HCT116 (cell line): ENCODE results near the gene TSPOAP1. TPM values are rescaled to one million over a fixed set of nuclear protein-coding genes. Genes with fewer than 3 reads are reported as not detected.

Source experiments
- ATAC-seq: fragments of 200-7000 bp; cut with Tn5 transposase; 2 replicates; pipeline ENCODE4 v1.9.1; 2020; ENCODE audit warnings: mild to moderate bottlenecking, moderate library complexity
- BruUV-seq: library from RNA; stranded (reverse); fragments of 400-500 nt; replicated peaks from 2 replicates; lab custom pipeline; 2021; lab: Mats Ljungman, UMichigan
- CTCF ChIA-PET: fragments of 300-600 bp; sonication (Branson Sonifier 250); formaldehyde crosslinking; loops from one replicate; lab custom pipeline; 2021; ENCODE audit warnings: antibody characterized with exemption; lab: Charles Lee
- POLR2A ChIA-PET: fragments of 300-600, 350-600 bp; sonication (Branson Sonifier 250); formaldehyde crosslinking; loops from one replicate; lab custom pipeline; 2021; ENCODE audit warnings: antibody characterized with exemption; lab: Charles Lee
- RAD21 ChIA-PET, 2 experiments: fragments of 300-600 bp; sonication (Branson Sonifier 250); formaldehyde crosslinking; loops; one replicate each; lab custom pipeline; 2023; ENCODE audit warnings: low total read pairs in 2 of 2; ENCODE audit not compliant: uncharacterized antibody in 2 of 2, unreplicated experiment in 2 of 2, low non-redundant PET in 1 of 2; lab: Charles Lee
- DNase-seq: peaks from one replicate; pipeline ENCODE4 v3.0.0-alpha.2; 2010; ENCODE audit warnings: low read depth, low spot score
- H2AFZ ChIP-seq: fragments of 200-600 bp; shearing (Covaris generic), sonication (generic); 2 replicates; pipeline ENCODE4 v1.6.1; 2017; ENCODE audit warnings: low read depth, mixed run types, mixed read lengths, antibody characterized with exemption, low read length; ENCODE audit not compliant: poor library complexity, severe bottlenecking
- H3K27ac ChIP-seq: 2 replicates; pipeline ENCODE4 v1.5.1; 2012; ENCODE audit warnings: low read depth, low read length
- H3K27me3 ChIP-seq: fragments of 200-600 bp; sonication (generic); 2 replicates; pipeline ENCODE4 v1.6.1; 2016; ENCODE audit warnings: mixed run types, low read length, mixed read lengths; ENCODE audit not compliant: insufficient read depth
- H3K36me3 ChIP-seq, 2 experiments: fragments of 200-500 bp in 1 of 2; fragments of 200-600 bp in 1 of 2; sonication (Bioruptor generic) in 1 of 2; sonication (generic) in 1 of 2; 2 replicates each; pipeline versions ENCODE4 v1.5.1 to v1.6.1; 2014 to 2016; ENCODE audit warnings: low read length in 2 of 2, inconsistent platforms in 1 of 2, mixed read lengths in 1 of 2, mixed run types in 1 of 2; ENCODE audit not compliant: insufficient read depth in 2 of 2, control insufficient read depth in 1 of 2
- H3K4me1 ChIP-seq, 2 experiments: fragments of 200-600 bp in 1 of 2; sonication (generic) in 1 of 2; 2 replicates each; pipeline versions ENCODE4 v1.5.1 to v1.6.1; 2012 to 2017; ENCODE audit warnings: low read length in 2 of 2, inconsistent platforms in 1 of 2, mild to moderate bottlenecking in 1 of 2, mixed read lengths in 1 of 2, mixed run types in 1 of 2, moderate library complexity in 1 of 2; ENCODE audit not compliant: insufficient read depth in 2 of 2, control insufficient read depth in 1 of 2
- H3K4me2 ChIP-seq: fragments of 200-600 bp; sonication (generic); 2 replicates; pipeline ENCODE4 v1.6.1; 2017; ENCODE audit warnings: mixed run types, low read length, mixed read lengths
- H3K4me3 ChIP-seq, 2 experiments: fragments of 200-600 bp in 1 of 2; sonication (generic) in 1 of 2; replicated peaks in 1 of 2; 2 replicates each; pipeline ENCODE4 v1.5.1; 2011 to 2016; ENCODE audit warnings: low read length in 2 of 2, control low read depth in 1 of 2, low read depth in 1 of 2, mild to moderate bottlenecking in 1 of 2, mixed read lengths in 1 of 2, mixed run types in 1 of 2
- H3K79me2 ChIP-seq: fragments of 200-600 bp; sonication (generic); 2 replicates; pipeline ENCODE4 v1.6.1; 2017; ENCODE audit warnings: mild to moderate bottlenecking, mixed run types, low read length, moderate library complexity, mixed read lengths; ENCODE audit not compliant: insufficient read depth
- H3K9ac ChIP-seq: fragments of 200-600 bp; sonication (generic); 2 replicates; pipeline ENCODE4 v1.6.1; 2016; ENCODE audit warnings: low read length, mixed read lengths
- H3K9me2 ChIP-seq: fragments of 200-600 bp; sonication (generic), shearing (Covaris generic); 2 replicates; pipeline ENCODE4 v1.6.1; 2017; ENCODE audit warnings: mixed run types, mild to moderate bottlenecking, moderate library complexity; ENCODE audit not compliant: insufficient read depth
- H3K9me3 ChIP-seq, 2 experiments: fragments of 200-500 bp in 1 of 2; fragments of 200-600 bp in 1 of 2; sonication (Bioruptor generic) in 1 of 2; sonication (generic) in 1 of 2; 2 replicates each; pipeline ENCODE4 v1.6.1; 2014 to 2017; ENCODE audit warnings: low read length in 2 of 2, mixed read lengths in 2 of 2, inconsistent platforms in 1 of 2, low read depth in 1 of 2, mild to moderate bottlenecking in 1 of 2, mixed run types in 1 of 2, moderate library complexity in 1 of 2; ENCODE audit not compliant: control insufficient read depth in 1 of 2, insufficient read depth in 1 of 2
- H4K20me1 ChIP-seq: fragments of 200-600 bp; sonication (generic), shearing (Covaris generic); 2 replicates; pipeline ENCODE4 v1.6.1; 2017; ENCODE audit warnings: mixed run types, mild to moderate bottlenecking, moderate library complexity; ENCODE audit not compliant: insufficient read depth
- CBX3 ChIP-seq: IDR thresholded peaks from 2 replicates; pipeline ENCODE4 v1.6.1; 2012; ENCODE audit warnings: low read depth
- CEBPB ChIP-seq: IDR thresholded peaks from 2 replicates; pipeline ENCODE4 v1.6.1; 2012; ENCODE audit warnings: low read depth
- EGR1 ChIP-seq: IDR thresholded peaks from 2 replicates; pipeline ENCODE4 v1.6.1; 2012; ENCODE audit warnings: low read depth
- EZH2 ChIP-seq: fragments of 200-600 bp; sonication (generic); IDR thresholded peaks from 2 replicates; pipeline ENCODE4 v1.6.1; 2017; ENCODE audit warnings: antibody characterized with exemption, mixed run types
- JUND ChIP-seq: IDR thresholded peaks from 2 replicates; pipeline ENCODE4 v1.6.1; 2012
- RAD21 ChIP-seq: IDR thresholded peaks from 2 replicates; pipeline ENCODE4 v1.6.1; 2012; ENCODE audit warnings: low read depth, mild to moderate bottlenecking
- SIN3A ChIP-seq: IDR thresholded peaks from 2 replicates; pipeline ENCODE4 v1.6.1; 2012; ENCODE audit warnings: low read depth
- SP1 ChIP-seq: IDR thresholded peaks from 2 replicates; pipeline ENCODE4 v1.6.1; 2012; ENCODE audit warnings: low read depth
- TCF7L2 ChIP-seq: IDR thresholded peaks from 2 replicates; pipeline ENCODE4 v1.7.0; 2011; ENCODE audit warnings: borderline replicate concordance, inconsistent platforms; ENCODE audit not compliant: insufficient read depth, insufficient read length; ENCODE audit errors: extremely low read depth
- YY1 ChIP-seq: IDR thresholded peaks from 2 replicates; pipeline ENCODE4 v1.6.1; 2011; ENCODE audit warnings: low read length, low read depth, moderate library complexity, mild to moderate bottlenecking; ENCODE audit not compliant: insufficient replicate concordance; ENCODE audit errors: extremely low read depth
- ZBTB33 ChIP-seq: IDR thresholded peaks from 2 replicates; pipeline ENCODE4 v1.6.1; 2011; ENCODE audit warnings: mild to moderate bottlenecking, low read length, moderate library complexity; ENCODE audit not compliant: insufficient replicate concordance; ENCODE audit errors: extremely low read depth
- ZFX ChIP-seq: fragments of 450-650 bp; IDR thresholded peaks from 2 replicates; pipeline ENCODE4 v1.6.1; 2017
- intact Hi-C: fragments of 100-400 bp; cut with micrococcal nuclease; formaldehyde crosslinking; loops from 2 replicates; pipeline ENCODE4 v1.10.0; 2022
- total RNA-seq: library from RNA; stranded (reverse); gene quantifications from one replicate; pipeline ENCODE4 v1.2.1, GENCODE V29; 2021; ENCODE audit not compliant: unreplicated experiment
- TF ChIP-seq, protein P1 (sequence below): IDR thresholded peaks from 2 replicates; pipeline ENCODE4 v1.6.1; 2012; ENCODE audit warnings: low read depth

The TSPOAP1 gene
- total RNA-seq, 1 experiment from 2014 or later = 0.27 TPM

GRCh38 chr17:58362368-58363014 is 33.9 kb upstream of the TSPOAP1 start:
- Histone ChIP-seq H2AFZ (no peak overlapping the region), H3K36me3 (peaks cover 41 to 62% of the 10 kb centered on the region in 2 experiments; a peak in 3 of 4 replicates), H3K4me3 (no peak overlapping the region), H3K27ac (no peak overlapping the region), H3K9me2 (no peaks in the 10 kb centered on the region), H3K27me3 (no peaks in the 10 kb centered on the region), H3K9ac (no peak overlapping the region), H4K20me1 (no peaks in the 10 kb centered on the region), H3K79me2 (peaks cover 40% of the 10 kb centered on the region), H3K4me2 (no peak overlapping the region), H3K9me3 (no peaks in the 10 kb centered on the region), H3K4me1 (peaks cover 26 to 27% of the 10 kb centered on the region in 2 experiments)
- ChIA-PET RAD21 (no interaction called here), POLR2A (interaction anchor here (1.0 to 4.8 kb wide), 4 partner anchors 10 to 55 kb away, joined by 3 to 13 read pairs (median 4); partner anchors contain the start of genes RNF43 and SUPT4H1), CTCF (no interaction called here)
- BruUV-seq = no TSS peak
- ATAC-seq (no peak), DNase-seq (no peak)
- intact Hi-C loops = no loop called here
- no peak for TF ChIP-seq ZFX
- TF ChIP-seq JUND = no peak
- TF ChIP-seq SIN3A = no peak
- no peak for TF ChIP-seq EGR1
- TF ChIP-seq CBX3 = no peak
- TF ChIP-seq YY1 = no peak
- TF ChIP-seq, all 23 proteins: peak for 0

- Histone ChIP-seq H3K4me2 (no peak overlapping the region), H3K27ac (no peak overlapping the region; the same call in 1 of the 2 replicates), H3K36me3 (peaks cover 44 to 77% of the 10 kb centered on the region in 2 experiments; a peak in 3 of 4 replicates), H3K79me2 (peaks cover 25% of the 10 kb centered on the region), H3K4me1 (peaks cover 16% of the 10 kb centered on the region in 2 experiments), H3K9me3 (no peaks in the 10 kb centered on the region), H2AFZ (no peak overlapping the region), H3K27me3 (no peaks in the 10 kb centered on the region), H3K9ac (no peak overlapping the region), H4K20me1 (no peaks in the 10 kb centered on the region), H3K4me3 (no peak overlapping the region), H3K9me2 (no peaks in the 10 kb centered on the region)
- ChIA-PET CTCF (no interaction called here), RAD21 (no interaction called here), POLR2A (interaction anchor here (4.8 kb wide), 1 partner anchor 8 kb away, joined by 13 read pairs; the partner anchor contains the start of gene SUPT4H1)
- no peak for ATAC-seq
- intact Hi-C loops = no loop called here
- BruUV-seq = no TSS peak
- DNase-seq = no peak
- TF ChIP-seq ZBTB33 = no peak
- TF ChIP-seq ZFX = no peak
- no peak for TF ChIP-seq CBX3
- TF ChIP-seq RAD21 = no peak
- TF ChIP-seq, protein P1, sequence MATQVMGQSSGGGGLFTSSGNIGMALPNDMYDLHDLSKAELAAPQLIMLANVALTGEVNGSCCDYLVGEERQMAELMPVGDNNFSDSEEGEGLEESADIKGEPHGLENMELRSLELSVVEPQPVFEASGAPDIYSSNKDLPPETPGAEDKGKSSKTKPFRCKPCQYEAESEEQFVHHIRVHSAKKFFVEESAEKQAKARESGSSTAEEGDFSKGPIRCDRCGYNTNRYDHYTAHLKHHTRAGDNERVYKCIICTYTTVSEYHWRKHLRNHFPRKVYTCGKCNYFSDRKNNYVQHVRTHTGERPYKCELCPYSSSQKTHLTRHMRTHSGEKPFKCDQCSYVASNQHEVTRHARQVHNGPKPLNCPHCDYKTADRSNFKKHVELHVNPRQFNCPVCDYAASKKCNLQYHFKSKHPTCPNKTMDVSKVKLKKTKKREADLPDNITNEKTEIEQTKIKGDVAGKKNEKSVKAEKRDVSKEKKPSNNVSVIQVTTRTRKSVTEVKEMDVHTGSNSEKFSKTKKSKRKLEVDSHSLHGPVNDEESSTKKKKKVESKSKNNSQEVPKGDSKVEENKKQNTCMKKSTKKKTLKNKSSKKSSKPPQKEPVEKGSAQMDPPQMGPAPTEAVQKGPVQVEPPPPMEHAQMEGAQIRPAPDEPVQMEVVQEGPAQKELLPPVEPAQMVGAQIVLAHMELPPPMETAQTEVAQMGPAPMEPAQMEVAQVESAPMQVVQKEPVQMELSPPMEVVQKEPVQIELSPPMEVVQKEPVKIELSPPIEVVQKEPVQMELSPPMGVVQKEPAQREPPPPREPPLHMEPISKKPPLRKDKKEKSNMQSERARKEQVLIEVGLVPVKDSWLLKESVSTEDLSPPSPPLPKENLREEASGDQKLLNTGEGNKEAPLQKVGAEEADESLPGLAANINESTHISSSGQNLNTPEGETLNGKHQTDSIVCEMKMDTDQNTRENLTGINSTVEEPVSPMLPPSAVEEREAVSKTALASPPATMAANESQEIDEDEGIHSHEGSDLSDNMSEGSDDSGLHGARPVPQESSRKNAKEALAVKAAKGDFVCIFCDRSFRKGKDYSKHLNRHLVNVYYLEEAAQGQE = no peak
- no peak for TF ChIP-seq SIN3A
- no peak for TF ChIP-seq SP1
- TF ChIP-seq TCF7L2 = no peak
- no peak for TF ChIP-seq CEBPB
- TF ChIP-seq EZH2 = no peak
Observed at GRCh38 chr17:58360296-58361063, 31.9 kb upstream of the TSPOAP1 start.
